Lung (tissue), 5 donors: Measurements from ENCODE around the gene CDK12. TPM values are rescaled to one million over a fixed set of nuclear protein-coding genes. Genes with fewer than 3 reads are reported as not detected.

Experiments used
- polyA plus RNA-seq, 2 donors: library from polyadenylated mRNA; stranded (reverse); fragments of 200-250 nt; gene quantifications; one replicate each; pipeline ENCODE4 v1.2.1, GENCODE V29; 2013
- small RNA-seq: library from RNA; depleted of rRNA; stranded (forward); fragments of <200 nt; gene quantifications from one replicate; pipeline ENCODE3, GENCODE V24; 2014; ENCODE audit warnings: low replicate concordance
- total RNA-seq, 2 donors: library from RNA; depleted of rRNA in 1 of 2; stranded (reverse); fragments of >200 nt in 1 of 2; gene quantifications; one replicate each; pipeline ENCODE4 v1.2.1, GENCODE V29; 2014 to 2021
- donor health status: Bipolar disorder and iron deficiency.
- donor health status: healthy.
- donor health status: DM: yes; HTN: yes; CAD: no.

CDK12 gene
- total and polyA plus RNA-seq, 4 donors: 12.3 to 56.2 (median 35.5) TPM

Small RNA genes within 50 kb of the gene (small RNA-seq; reads per million reads assigned to genes)
- gene RNU6-233P: not detected

Other genes with a start within 250 kb of the CDK12 start
- gene STAC2, start 235.5 kb upstream of the CDK12 start, total RNA-seq: 1 to 10 TPM in 1 of 2 donors, not detected in 1; 1.7 TPM
- under 1 TPM; 0.26 to 0.42 TPM for gene STAC2, start 235.5 kb upstream of the CDK12 start, polyA plus RNA-seq
- gene FBXL20, start 59.9 kb upstream of the CDK12 start, total RNA-seq: 10 to 100 TPM; 19.0 to 31.7 TPM
- gene FBXL20, start 59.9 kb upstream of the CDK12 start, polyA plus RNA-seq: 1 to 10 TPM; 3.2 to 4.0 TPM
- 10 to 100 TPM; 30.4 to 34.6 TPM for gene MED1, start 10.2 kb upstream of the CDK12 start, total RNA-seq
- 10 to 100 TPM in 1 of 2 donors, 1 to 10 TPM in 1; 6.5 to 14.7 TPM for gene MED1, start 10.2 kb upstream of the CDK12 start, polyA plus RNA-seq
- gene NEUROD2, start 146.4 kb downstream of the CDK12 start, total RNA-seq: not detected
- under 1 TPM in 1 of 2 donors, not detected in 1; 0.04 TPM for gene NEUROD2, start 146.4 kb downstream of the CDK12 start, polyA plus RNA-seq
- gene PPP1R1B, start 165.5 kb downstream of the CDK12 start, total RNA-seq: 10 to 100 TPM; 21.3 to 22.9 TPM
- 10 to 100 TPM; 26.7 to 36.4 TPM for gene PPP1R1B, start 165.5 kb downstream of the CDK12 start, polyA plus RNA-seq
- gene STARD3, start 175.7 kb downstream of the CDK12 start, total RNA-seq: 10 to 100 TPM; 27.4 to 63.4 TPM
- 10 to 100 TPM; 66.3 to 79.7 TPM for gene STARD3, start 175.7 kb downstream of the CDK12 start, polyA plus RNA-seq
- gene TCAP, start 203.9 kb downstream of the CDK12 start, total RNA-seq: 1 to 10 TPM in 1 of 2 donors, under 1 TPM in 1; 0.82 to 1.3 TPM
- 1 to 10 TPM; 1.2 to 1.4 TPM for gene TCAP, start 203.9 kb downstream of the CDK12 start, polyA plus RNA-seq
- 1 to 10 TPM; 1.9 to 4.3 TPM for gene PNMT, start 207.0 kb downstream of the CDK12 start, total RNA-seq
- 1 to 10 TPM; 2.9 to 4.1 TPM for gene PNMT, start 207.0 kb downstream of the CDK12 start, polyA plus RNA-seq
- 10 to 100 TPM; 17.0 to 39.7 TPM for gene PGAP3, start 226.6 kb downstream of the CDK12 start, total RNA-seq
- gene PGAP3, start 226.6 kb downstream of the CDK12 start, polyA plus RNA-seq: 10 to 100 TPM; 15.9 to 35.8 TPM
- 100 to 1,000 TPM; 119 to 130 TPM for gene ERBB2, start 238.6 kb downstream of the CDK12 start, total RNA-seq
- gene ERBB2, start 238.6 kb downstream of the CDK12 start, polyA plus RNA-seq: 10 to 100 TPM; 32.2 to 40.1 TPM